ENCODE measurements around the gene RPS21. TPM values are rescaled to one million over a fixed set of nuclear protein-coding genes. Genes with fewer than 3 reads are reported as not detected.
"Not testable (repeated sequence)": the region's sequence is repeated elsewhere in the genome, so short reads cannot be mapped to it uniquely, and the experiment has no call there.

Gene RPS21
- polyA plus RNA-seq, 1 donor, result 686 TPM

DNA sequence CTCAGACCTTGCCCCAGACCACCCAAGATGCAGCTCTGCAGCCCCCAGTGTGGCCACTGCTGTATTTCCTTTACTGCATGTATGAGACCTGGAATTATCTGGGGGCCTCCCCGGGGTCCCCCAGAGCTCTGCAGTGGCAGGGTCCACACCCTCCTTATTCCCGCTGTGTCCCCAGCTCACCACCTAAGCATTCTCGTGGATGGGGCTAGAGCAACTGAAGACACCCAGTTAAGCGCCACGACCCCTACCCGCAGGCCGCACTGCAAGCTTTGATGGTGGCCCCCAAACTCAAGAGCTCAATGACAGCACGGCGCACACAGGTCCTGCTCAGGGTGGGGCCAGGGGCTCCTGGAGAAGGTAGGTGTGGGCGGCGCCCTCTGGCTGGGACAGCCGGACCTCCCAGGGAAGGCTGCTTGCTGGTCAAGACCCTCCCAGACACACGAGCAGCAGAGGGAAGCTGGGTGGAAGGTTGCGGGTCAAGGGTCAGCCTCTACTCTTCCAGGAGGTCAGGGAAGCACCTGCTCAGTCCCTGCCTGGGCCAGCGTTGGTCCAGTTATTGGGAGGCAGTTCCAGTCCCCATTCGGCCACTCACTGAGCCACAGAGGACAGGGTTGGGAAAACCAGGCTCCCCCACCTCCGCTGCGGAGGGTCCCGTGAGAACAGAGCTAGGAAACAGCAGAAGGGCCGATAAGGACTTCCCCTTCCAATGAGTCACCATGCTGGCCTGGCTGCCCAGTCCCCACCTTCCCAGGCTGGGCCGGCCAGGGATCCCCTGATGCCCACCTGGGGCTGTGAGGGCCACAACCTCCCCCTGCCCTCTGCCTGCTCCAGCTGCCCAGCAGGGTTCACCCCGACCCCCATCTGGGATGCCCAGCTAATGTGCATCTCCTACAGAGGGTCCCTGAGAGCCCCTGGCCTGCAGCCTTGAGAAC, 22.7 kb upstream of the RPS21 start:
- no peak for DNase-seq

DNA sequence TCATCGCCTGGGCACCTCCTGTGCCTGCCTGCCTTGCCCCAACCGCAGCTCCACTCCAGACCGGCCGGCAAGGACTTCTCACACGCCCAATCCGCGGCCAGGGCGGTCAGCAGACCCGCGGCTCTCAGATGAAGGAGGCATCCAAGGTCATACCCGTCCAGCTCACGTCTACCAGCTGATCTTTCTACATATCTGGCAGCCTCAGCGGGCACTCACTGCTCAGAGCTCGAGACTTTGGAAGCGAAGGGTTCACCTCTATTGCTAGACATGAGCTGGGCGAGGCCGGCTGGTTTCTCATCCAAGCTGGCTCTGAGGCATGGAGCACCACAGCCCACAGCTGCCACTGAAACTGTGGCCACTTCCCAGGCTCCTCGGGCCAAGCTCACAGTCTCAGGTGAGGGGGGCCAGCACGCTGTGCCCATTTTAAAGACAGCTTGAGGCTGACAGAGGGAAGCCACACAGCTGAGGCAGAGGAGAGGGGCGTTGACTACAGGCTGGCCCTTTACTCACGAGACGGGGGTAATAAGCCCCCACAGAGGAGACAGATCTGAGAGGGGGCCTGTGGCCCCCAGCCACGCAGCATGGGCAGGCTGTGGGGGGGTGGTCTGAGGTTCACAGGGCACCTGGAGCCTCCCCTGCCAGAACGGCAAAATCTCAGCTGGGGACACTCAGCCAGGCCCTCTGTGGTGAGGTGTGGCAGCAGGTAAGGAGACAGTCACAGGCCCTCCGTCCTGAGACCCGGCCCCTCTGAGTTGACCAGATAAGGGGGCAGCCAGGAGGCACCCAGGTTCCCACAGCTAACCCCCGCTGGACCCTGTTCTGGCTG, 21.8 kb upstream of the RPS21 start:
- no peak for DNase-seq

DNA sequence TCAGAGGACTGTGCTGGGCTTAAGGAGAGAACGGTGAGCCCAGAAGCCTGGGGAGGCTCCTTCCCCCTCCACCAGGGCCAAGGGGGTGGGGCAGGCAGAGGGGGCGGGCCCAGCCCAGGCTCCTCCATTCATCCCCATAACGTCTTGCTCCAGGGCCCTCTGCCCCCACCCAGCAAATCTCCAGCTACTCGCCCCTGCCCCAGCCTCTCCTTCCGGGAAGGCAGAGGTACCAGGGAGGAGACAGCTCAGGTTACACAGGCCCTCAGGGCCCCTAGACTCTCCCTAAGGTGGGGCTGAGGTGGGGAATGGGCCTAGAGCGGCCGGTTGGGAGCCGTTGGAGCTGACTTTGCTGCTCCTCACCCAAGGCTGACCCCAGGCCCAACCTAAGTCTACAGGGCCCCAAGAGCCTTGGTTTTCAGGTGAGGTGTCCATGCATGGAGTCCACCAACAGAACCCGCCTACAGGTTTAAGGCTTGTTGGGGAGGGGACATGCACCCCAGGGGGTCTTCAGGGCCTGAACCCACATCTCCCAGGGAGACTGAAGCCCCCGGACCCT, 21.0 kb upstream of the RPS21 start:
- no peak for DNase-seq

DNA sequence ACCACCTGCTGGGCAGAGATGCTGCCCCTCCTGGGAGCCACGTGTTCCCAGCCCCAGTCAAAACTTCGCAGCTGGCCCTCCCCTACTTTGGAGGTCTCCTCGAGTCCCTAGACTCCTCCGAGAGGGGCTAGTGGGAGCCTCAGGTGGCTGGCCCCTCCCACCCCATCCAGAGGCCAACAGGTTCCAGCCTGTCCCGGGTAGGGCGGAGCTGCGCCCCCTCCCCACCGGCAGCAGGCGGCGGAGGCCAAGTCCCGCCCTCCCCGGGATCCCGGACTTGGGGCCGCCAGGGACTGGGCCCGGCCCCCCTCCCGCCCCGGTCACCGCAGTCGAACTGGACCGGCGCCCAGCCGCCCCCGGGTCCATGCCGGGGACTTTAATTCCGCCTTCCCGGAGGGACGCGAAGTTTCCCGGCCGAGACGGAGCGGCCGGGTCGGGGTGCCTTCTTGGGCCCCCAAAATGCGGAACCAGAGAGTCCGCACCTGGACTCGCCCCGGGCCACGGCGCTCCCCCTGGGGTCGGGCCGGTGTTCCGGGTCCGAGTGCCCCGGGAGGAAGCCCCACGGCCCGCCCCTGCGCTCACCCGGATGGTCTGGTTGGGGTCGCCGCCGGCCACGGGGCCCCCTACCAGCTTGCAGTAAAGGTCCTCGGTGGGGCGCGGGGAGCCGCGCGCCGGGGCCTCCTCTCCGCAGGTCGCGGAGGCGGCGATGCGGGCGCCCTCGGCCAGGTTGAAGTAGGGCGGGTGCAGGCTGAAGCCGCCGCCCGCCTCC, 20.4 kb upstream of the RPS21 start:
- DNase-seq, result no peak

DNA sequence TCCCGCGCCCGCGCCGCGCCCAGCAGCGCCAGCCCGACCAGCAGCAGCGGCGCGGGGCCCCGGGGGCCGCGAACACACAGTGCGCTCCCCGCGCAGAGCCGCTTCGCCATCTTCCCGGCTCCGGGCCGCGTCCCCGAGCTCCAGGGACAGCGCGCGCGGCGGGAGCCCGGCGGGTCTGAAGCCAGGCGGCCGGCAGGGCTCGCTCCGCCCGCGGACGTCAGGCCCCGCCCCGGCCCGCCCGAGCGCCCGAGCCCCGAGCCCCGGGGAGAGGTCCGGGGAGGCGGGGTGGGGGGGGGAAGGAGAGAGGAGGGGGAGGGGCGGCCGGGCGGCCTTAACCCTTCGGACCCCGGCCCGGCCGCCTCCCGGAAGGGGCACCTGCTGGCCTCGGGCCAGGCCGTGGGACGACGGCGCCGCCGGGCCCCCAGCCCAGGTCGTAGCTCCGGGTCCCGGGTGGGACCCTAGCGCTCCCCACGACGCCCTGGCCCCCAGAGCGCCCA, 19.7 kb upstream of the RPS21 start, which contains the start of gene LAMA5:
TSS of gene LAMA5 (minus strand) at position 177 of the 497 bp plus-strand sequence. CDS start at position 110, 67 bp downstream.
- DNase-seq, result no peak

DNA sequence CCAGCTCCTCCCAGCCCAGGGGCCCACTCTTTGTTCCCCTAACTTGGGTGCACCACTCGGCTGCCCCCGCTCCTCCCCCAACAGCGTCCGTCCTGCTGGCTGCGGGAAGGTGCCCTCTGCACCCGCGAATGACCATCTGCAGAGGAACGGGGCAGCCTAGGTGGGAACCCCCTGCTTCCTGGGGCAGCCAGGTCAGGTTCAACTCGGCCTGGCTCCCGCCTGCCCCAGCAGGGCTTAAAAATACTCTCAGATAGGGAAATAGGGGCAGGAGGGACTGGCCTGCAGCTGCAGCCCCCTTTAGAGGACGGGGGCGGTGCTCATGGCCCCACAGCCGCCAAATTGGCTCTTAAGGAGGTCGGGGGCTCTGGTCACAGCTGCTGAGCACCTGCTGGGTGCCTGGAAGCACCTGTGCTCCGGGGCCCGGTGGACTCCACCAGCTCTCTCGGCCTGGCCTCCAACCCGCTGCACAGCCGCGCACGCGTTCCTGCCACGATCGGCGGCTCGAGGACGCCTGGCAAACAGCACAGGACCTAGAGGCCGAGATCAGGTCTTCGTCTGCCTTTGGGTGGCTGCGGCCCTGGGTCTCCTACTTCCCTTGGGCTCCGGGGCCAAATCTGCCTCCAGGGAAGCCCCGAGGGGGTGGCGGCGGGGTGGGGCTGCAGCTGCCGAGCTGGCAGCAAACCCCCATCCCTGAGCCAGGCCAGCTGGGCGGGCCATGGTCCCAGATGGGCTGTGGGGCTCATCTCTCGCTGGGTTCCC, 19.1 kb upstream of the RPS21 start:
- no peak for DNase-seq

DNA sequence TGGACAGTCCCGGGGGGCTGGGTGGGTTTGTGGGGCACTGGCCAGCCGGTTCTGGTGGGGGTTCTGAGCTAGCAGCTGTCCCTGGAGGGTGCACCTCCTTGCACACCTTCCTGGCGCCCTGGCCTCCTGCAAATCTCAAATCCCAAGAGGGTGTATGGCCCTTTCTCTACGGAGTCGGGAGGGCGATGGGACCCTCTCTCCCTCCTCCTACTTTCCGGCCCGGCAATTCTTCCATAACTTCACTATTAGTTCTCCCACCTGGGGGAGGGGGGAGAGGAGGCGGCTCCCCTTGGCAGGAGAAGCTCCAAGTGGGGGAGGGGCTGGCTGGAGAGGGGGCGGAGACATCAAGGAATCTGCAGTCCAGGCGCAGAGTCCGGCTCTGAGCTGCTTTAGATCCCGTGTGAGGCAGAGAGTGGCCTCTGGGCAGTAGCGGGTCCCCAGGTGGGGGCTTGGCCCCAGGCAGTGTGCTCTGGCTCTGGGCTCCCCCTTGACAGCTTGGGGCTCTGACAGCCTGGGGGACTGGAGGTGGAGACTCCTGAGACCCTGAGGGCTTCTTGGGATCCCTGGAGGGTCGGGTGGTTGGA, 18.4 kb upstream of the RPS21 start:
- no peak for DNase-seq

DNA sequence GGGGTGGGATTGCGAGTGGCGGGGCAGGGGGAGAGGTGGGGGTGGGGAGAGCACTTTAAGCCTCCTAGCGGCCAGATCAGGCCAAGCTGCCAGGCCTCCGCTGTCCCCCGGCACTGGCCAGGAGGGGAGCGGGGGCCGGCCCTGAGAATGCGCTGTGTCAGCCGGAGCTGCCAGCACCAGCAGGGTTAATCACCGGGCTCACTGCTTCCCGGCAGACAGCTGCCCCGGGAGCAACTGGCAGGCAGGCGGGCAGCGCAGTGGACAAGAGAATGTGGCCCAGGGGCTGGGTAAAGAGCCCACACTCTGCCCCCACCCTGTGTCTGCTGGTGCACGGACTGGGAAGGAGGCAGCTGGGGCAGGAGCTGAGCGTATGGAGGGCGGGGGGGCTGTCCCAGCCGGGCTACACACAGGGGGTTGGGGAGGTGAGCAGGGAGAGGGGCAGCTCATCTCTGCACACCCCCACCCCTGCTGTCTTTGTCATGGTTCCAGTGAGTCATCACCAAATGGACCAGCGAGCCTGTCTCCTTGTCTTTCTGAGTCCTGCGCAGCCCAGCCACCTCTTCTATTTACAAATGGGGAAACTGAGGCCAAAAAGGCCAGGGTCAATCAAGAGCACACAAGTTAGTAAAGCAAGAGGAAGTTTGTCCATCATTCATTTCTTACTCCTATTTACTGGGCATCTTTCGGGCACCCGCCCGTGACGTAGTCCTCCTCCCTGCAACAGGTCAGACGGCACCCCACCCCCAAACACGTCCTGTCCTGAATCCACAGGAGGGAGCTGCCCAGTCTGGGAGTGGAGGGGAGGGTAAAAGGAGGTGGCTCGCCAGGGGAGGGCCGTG, 17.7 kb upstream of the RPS21 start:
- no peak for DNase-seq

DNA sequence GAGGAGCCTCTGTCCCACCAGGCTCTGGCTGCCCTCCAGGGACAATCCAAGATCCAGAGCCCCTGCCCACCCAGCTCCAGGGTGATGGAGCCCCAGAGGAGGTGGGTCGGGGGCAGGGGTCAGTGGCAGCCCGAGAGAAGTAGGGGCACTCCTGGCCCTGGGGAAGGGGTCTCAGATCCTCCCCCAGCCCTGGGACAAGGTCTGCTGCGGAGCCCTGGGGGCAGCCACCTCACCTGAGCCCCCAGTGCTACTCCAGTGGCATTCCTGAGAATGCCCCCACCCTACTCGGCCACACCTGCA, 17.1 kb upstream of the RPS21 start:
- DNase-seq, result no peak

DNA sequence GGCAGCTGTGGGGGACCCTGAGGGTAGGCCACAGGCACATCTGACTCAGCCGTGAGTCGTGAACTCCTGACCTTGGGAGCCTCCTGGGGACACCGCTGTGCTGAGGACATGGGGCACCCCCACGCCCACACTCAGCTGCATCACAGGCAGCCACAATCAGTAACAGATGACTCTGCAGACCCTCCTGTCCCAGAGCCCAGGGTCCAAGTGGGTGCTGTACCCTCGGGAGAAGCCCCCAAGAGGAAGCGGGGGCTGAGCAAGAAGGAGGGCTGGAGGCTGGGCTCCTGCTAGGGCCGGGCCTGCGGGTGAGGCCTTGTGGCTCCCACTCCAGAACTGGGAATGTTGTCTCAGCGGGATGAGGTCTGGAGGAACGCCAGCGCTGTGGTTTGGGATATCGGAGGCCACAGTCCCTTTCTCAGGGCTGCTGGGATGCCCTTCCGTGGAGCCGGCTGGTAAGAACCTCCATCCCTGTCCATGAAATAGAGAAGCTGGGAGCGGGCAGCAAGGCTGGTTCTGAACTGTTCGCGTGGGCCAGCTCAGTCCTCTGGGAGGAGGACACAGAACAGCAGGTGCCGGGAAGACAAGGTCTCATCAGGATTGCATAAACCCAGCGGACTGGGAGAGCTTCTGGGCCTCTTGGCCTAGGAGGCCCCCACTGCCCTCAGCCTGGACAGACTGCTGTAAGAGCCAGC, 16.6 kb upstream of the RPS21 start:
- DNase-seq, result no peak

DNA sequence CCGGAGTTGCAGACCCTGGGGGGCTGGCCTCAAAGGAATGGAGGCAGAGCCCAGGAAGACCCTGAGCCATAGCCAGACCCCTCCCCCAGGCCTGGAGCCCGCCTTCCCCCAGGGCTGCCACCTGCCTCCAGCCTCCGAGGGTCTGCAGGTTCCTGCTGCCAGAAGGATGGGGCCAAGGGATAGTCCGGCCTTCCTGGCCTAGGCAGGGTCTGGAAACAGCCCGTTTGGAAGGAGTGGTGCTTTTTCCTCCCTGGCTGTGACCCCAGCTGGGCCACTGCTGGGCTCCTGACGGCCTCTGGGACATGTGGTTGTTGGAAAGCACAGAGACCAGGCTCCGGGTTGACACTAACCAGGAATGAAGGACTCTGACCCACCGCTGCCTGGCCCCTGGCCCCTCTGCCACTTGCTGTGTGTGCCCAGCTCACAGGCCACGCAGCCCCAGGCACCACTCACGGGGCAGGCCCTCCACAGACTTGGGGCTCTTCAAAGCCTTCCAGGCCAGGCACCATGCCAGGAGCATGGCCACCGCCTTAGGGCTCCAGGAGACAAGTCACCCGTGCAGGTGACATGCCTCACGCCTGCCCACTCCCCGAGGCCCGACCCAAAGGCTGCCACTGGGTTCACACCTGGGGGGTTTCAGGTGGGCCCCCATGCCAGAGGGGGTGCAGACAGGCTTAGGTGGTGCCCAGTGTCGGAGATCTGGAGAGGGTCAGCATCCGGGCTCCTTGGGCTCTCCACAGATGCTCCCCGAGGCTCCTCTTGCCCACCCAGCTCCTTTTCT, 15.9 kb upstream of the RPS21 start:
- no peak for DNase-seq

DNA sequence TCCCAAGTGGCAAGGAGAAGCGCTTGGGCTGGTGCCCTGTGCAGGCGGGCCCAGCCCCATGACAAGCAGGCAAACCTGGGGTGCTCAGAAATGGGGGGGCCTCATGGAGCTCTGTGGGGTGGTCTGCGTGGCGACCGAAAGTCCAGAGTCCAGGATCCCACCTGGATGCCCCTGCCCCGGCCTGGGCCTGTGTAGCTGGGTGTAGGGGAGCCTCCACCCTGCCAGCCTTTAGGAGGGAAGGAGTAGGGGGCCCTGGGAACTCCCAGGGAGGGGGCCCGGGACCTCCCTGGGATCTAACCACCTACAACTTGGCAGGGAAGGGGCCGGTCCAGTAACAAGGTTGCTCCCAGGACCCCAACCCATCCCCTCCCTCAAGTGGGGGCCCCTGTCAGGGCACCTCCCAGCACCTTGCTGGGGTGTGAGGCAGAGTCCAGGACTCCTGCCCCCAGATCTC, 15.3 kb upstream of the RPS21 start:
- DNase-seq, result no peak

DNA sequence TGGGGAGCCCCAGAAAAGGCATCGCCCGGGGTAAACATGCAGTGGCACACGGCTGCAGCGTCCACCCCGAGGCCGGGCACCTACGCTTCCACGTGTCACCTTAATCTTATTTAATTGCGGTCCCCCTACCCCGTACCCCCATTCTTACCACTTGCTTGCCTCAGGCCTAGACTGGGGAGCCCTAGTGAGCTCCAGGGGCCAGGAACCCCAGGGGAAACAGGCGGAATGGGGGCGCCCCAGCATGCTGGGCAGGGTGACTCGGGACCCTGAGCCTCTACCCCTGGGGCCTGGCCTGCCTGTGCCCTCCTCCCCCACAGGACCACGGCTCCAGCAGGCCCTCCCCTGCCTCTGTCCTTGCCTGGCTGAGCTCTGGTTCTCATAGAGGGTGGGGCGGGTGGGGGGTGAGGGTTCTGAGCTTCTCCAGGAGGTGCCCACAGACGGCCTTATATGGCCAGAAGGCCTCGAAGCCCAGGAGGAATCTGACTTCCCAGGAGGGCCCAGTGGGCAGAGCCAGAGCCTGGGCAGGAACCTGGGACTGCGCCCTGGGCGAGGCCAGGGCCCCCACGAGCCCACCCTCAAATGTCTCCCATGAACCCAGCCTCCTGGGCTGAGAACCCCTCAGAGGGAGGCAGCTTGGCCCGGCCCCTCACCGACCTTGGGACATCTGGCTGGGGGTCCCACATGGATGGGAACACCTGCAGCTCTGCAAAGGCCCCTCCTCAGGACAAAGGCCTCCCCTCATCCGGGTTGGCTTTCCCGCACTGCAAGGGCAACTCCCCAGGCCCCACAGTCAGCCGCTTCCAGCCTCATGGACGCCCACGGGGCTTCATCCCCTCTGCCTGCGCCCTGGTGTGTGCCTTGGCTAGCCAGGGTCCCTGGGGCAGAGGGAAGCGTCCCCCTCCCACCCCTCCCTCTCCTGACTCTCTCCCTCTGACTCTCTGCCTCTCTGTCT, 14.6 kb upstream of the RPS21 start:
- no peak for DNase-seq

DNA sequence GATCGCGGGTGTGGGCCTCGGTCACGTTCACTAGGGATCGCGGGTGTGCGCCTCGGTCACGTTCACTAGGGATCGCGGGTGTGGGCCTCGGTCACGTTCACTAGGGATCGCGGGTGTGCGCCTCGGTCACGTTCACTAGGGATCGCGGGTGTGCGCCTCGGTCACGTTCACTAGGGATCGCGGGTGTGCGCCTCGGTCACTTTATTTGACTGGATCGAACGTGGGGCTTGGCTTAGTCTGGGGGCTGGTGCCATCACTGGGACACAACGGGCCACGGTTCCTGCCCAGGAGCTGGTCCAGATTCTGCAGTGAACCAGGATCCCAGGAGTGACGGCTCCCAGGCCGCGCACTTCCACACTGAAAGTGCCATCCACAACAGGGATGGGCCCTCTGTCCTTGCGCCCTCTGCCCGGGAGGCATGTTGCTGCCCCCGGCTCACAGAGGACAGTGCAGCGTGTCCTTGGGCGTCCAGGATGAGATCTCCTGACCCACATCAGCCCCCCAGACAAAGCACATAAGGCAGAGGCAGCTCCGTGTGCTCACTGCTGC, 13.2 kb upstream of the RPS21 start:
- DNase-seq, result not testable (repeated sequence)

DNA sequence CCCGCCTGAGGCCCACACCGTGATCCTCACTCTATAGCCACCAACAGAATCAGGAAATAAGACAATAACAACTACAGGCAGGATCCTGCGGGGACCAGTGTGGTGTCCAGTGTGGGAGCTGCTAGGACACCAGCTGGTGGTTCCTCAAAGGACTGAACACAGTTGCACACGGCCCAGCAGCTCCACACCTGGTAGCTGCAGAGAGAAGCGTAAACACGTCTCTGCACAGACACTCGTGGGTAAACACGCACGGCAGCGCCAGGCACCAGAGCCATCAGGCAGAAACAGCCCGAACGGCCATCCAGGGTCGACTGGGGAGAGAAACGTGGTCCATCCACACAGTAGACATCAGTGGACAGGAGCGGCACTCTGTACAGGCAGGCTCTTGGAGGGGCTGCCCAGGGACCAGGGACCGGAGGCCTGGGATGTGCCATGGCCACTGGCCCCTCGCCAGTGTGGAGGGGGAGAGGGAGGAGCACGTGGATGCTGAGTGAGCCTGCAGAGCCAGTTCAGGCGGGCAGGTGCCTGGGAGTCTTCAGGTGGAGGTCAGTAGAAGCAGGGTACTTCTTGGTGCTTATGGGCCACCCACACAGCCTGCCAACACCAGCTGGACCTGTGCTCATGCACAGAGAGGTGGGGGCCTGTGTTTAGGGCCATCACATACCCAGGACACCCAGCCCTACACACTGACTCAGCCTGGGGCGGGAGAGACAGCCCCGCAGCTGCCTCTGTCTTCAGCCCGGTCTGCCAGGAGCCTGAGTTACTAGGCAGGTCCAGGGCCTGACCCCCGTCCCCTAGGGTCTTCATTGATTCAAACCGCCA, 12.4 kb upstream of the RPS21 start:
- DNase-seq, result no peak
